Measurements from ENCODE around the gene KIF20B. TPM values are rescaled to one million over a fixed set of nuclear protein-coding genes. Genes with fewer than 3 reads are reported as not detected.

The KIF20B gene
- polyA plus RNA-seq, 3 donors, result 14.4 to 21.1 (median 16.1) TPM

GRCh38 chr10:89677341-89677740 lies 24.0 kb upstream of the KIF20B start:
- no peak for DNase-seq (ENCODE audit: extremely low read depth in 1 of 11, low read depth in 9 of 11, low spot score in 4 of 11)

GRCh38 chr10:89679986-89680385 lies 21.4 kb upstream of the KIF20B start:
- no peak for DNase-seq (ENCODE audit: extremely low read depth in 1 of 11, low read depth in 9 of 11, low spot score in 4 of 11)

GRCh38 chr10:89683883-89684282 lies 17.5 kb upstream of the KIF20B start:
- DNase-seq (ENCODE audit: extremely low read depth in 1 of 11, low read depth in 9 of 11, low spot score in 4 of 11), result no peak

GRCh38 chr10:89684604-89685003 lies 16.8 kb upstream of the KIF20B start:
- DNase-seq (ENCODE audit: extremely low read depth in 1 of 11, low read depth in 9 of 11, low spot score in 4 of 11), result no peak

- no peak for DNase-seq (ENCODE audit: extremely low read depth in 1 of 11, low read depth in 9 of 11, low spot score in 4 of 11)
Observed at GRCh38 chr10:89685936-89686335, 15.5 kb upstream of the KIF20B start.

- DNase-seq (ENCODE audit: extremely low read depth in 1 of 11, low read depth in 9 of 11, low spot score in 4 of 11), result no peak
Observed at GRCh38 chr10:89690027-89690426, 11.4 kb upstream of the KIF20B start.

GRCh38 chr10:89692416-89692815 lies 9.0 kb upstream of the KIF20B start:
- DNase-seq (ENCODE audit: extremely low read depth in 1 of 11, low read depth in 9 of 11, low spot score in 4 of 11), result no peak

GRCh38 chr10:89693176-89693575 lies 8.2 kb upstream of the KIF20B start:
- no peak for DNase-seq (ENCODE audit: extremely low read depth in 1 of 11, low read depth in 9 of 11, low spot score in 4 of 11)

- no peak for DNase-seq (ENCODE audit: extremely low read depth in 1 of 11, low read depth in 9 of 11, low spot score in 4 of 11)
Observed at GRCh38 chr10:89695307-89695706, 6.1 kb upstream of the KIF20B start.

GRCh38 chr10:89697946-89698345 lies 3.4 kb upstream of the KIF20B start:
- no peak for DNase-seq (ENCODE audit: extremely low read depth in 1 of 11, low read depth in 9 of 11, low spot score in 4 of 11)

GRCh38 chr10:89699581-89700064 lies 1.8 kb upstream of the KIF20B start:
- DNase-seq (ENCODE audit: extremely low read depth in 1 of 11, low read depth in 9 of 11, low spot score in 4 of 11), result no peak

- no peak for DNase-seq (ENCODE audit: extremely low read depth in 1 of 11, low read depth in 9 of 11, low spot score in 4 of 11)
Observed at GRCh38 chr10:89700923-89701241, 508 bp upstream of the KIF20B start.

GRCh38 chr10:89702121-89702480 lies 711 bp downstream of the KIF20B start:
- peak in 2 of 11 donors; percentile 2 to 7 for DNase-seq (ENCODE audit: extremely low read depth in 1 of 11, low read depth in 9 of 11, low spot score in 4 of 11)

GRCh38 chr10:89705466-89705865 lies 4.1 kb downstream of the KIF20B start:
- DNase-seq (ENCODE audit: extremely low read depth in 1 of 11, low read depth in 9 of 11, low spot score in 4 of 11), result no peak

GRCh38 chr10:89706011-89706410 lies 4.6 kb downstream of the KIF20B start:
- DNase-seq (ENCODE audit: extremely low read depth in 1 of 11, low read depth in 9 of 11, low spot score in 4 of 11), result no peak

GRCh38 chr10:89707372-89707771 lies 6.0 kb downstream of the KIF20B start:
- DNase-seq (ENCODE audit: extremely low read depth in 1 of 11, low read depth in 9 of 11, low spot score in 4 of 11), result no peak

- DNase-seq (ENCODE audit: extremely low read depth in 1 of 11, low read depth in 9 of 11, low spot score in 4 of 11), result no peak
Observed at GRCh38 chr10:89710753-89711152, 9.4 kb downstream of the KIF20B start.

GRCh38 chr10:89734616-89735015 lies 33.2 kb downstream of the KIF20B start:
- no peak for DNase-seq (ENCODE audit: extremely low read depth in 1 of 11, low read depth in 9 of 11, low spot score in 4 of 11)

- no peak for DNase-seq (ENCODE audit: extremely low read depth in 1 of 11, low read depth in 9 of 11, low spot score in 4 of 11)
Observed at GRCh38 chr10:89738551-89739209, 37.3 kb downstream of the KIF20B start.

GRCh38 chr10:89741126-89741762 lies 39.9 kb downstream of the KIF20B start:
- no peak for DNase-seq (ENCODE audit: extremely low read depth in 1 of 11, low read depth in 9 of 11, low spot score in 4 of 11)

- no peak for DNase-seq (ENCODE audit: extremely low read depth in 1 of 11, low read depth in 9 of 11, low spot score in 4 of 11)
Observed at GRCh38 chr10:89744026-89744425, 42.6 kb downstream of the KIF20B start.

All from renal cortex interstitium (tissue), 11 donors.